B cell (primary cell): ENCODE measurements around the gene TSC22D4. TPM values are rescaled to one million over a fixed set of nuclear protein-coding genes. Genes with fewer than 3 reads are reported as not detected.

Experiments used
- ATAC-seq: fragments of 200-7000 bp; cut with Tn5 transposase; one replicate; pipeline ENCODE4 v1.10.0; 2021; ENCODE audit warnings: low read depth, mild to moderate bottlenecking, moderate number of reproducible peaks, moderate library complexity
- CTCF ChIA-PET: fragments of 350-600 bp; sonication (Branson Sonifier 250); formaldehyde crosslinking; loops from one replicate; lab custom pipeline; 2021; ENCODE audit warnings: antibody characterized with exemption, inconsistent platforms; lab: Charles Lee
- POLR2A ChIA-PET: fragments of 350-600 bp; sonication (Branson Sonifier 250); formaldehyde crosslinking; loops from one replicate; lab custom pipeline; 2021; ENCODE audit warnings: antibody characterized with exemption; lab: Charles Lee
- DNase-seq: peaks from one replicate; pipeline ENCODE4 v3.0.0; 2013
- H2AFZ ChIP-seq: 2 replicates; pipeline ENCODE4 v1.6.1; 2012; ENCODE audit warnings: mild to moderate bottlenecking, low read depth, low read length; ENCODE audit not compliant: insufficient read depth, poor library complexity, severe bottlenecking
- H3K27ac ChIP-seq, 2 donors: 1 replicate in 1 of 2; 2 replicates in 1 of 2; pipeline ENCODE4 v1.5.1; 2012 to 2013; ENCODE audit warnings: low read length in 2 of 2, mild to moderate bottlenecking in 2 of 2, moderate library complexity in 1 of 2
- H3K27me3 ChIP-seq, 4 experiments: fragments of 200-600 bp in 1 of 4; sonication (generic) in 1 of 4; replicated peaks in 1 of 4; 1 replicate in 2 of 4; 2 replicates in 2 of 4; pipeline versions ENCODE4 v1.6.1 to v1.7.0; 2013 to 2016; ENCODE audit warnings: low read length in 3 of 4, mild to moderate bottlenecking in 2 of 4, mixed read lengths in 1 of 4, moderate library complexity in 1 of 4; ENCODE audit not compliant: insufficient read depth in 4 of 4, control insufficient read depth in 3 of 4; ENCODE audit errors: control extremely low read depth in 1 of 4
- H3K36me3 ChIP-seq, 2 experiments: replicated peaks in 1 of 2; 1 replicate in 1 of 2; 2 replicates in 1 of 2; pipeline versions ENCODE4 v1.6.1 to v1.7.1; 2013; ENCODE audit warnings: low read length in 1 of 2; ENCODE audit not compliant: insufficient read depth in 2 of 2, control insufficient read depth in 1 of 2; ENCODE audit errors: control extremely low read depth in 1 of 2, extremely low read depth in 1 of 2
- H3K4me1 ChIP-seq, 2 donors: fragments of 200-600 bp in 1 of 2; sonication (generic) in 1 of 2; 1 replicate in 1 of 2; 2 replicates in 1 of 2; pipeline versions ENCODE4 v1.5.1 to v1.6.1; 2013 to 2017; ENCODE audit warnings: low read length in 2 of 2; ENCODE audit not compliant: control insufficient read depth in 2 of 2, insufficient read depth in 2 of 2
- H3K4me2 ChIP-seq: replicated peaks from 2 replicates; pipeline ENCODE3; 2012; ENCODE audit warnings: mild to moderate bottlenecking, low read depth, low read length; ENCODE audit not compliant: poor library complexity, severe bottlenecking
- H3K4me3 ChIP-seq, 5 experiments: fragments of 200-600 bp in 1 of 5; sonication (generic) in 1 of 5; 1 replicate in 3 of 5; 2 replicates in 2 of 5; pipeline versions ENCODE4 v1.5.1 to v1.7.0; 2011 to 2016; ENCODE audit warnings: low read length in 4 of 5, mild to moderate bottlenecking in 4 of 5, low read depth in 2 of 5, control low read depth in 1 of 5, moderate library complexity in 1 of 5; ENCODE audit not compliant: insufficient read depth in 1 of 5; ENCODE audit errors: control extremely low read depth in 1 of 5, extremely low read depth in 1 of 5
- H3K79me2 ChIP-seq: fragments of 200-600 bp; sonication (generic); one replicate; pipeline ENCODE4 v1.6.0; 2016; ENCODE audit warnings: low read length; ENCODE audit not compliant: control insufficient read depth, insufficient read depth
- H3K9ac ChIP-seq: fragments of 200-600 bp; sonication (generic); 2 replicates; pipeline ENCODE4 v1.6.1; 2017; ENCODE audit warnings: mild to moderate bottlenecking, low read length, moderate library complexity
- H3K9me3 ChIP-seq, 3 donors: one replicate each; pipeline versions ENCODE4 v1.6.1 to v1.7.1; 2013; ENCODE audit warnings: low read length in 2 of 3; ENCODE audit not compliant: control insufficient read depth in 2 of 3, insufficient read depth in 1 of 3; ENCODE audit errors: control extremely low read depth in 1 of 3
- H4K20me1 ChIP-seq: 2 replicates; pipeline ENCODE4 v1.6.0; 2012; ENCODE audit warnings: mild to moderate bottlenecking, low read length; ENCODE audit not compliant: insufficient read depth, control insufficient read depth, poor library complexity, severe bottlenecking
- H3K27ac Mint-ChIP-seq: one replicate; pipeline ENCODE4 v1.8.0; 2021; ENCODE audit warnings: mixed read lengths
- H3K27me3 Mint-ChIP-seq: one replicate; pipeline ENCODE4 v1.8.0; 2021; ENCODE audit warnings: mixed read lengths
- H3K4me1 Mint-ChIP-seq: one replicate; pipeline ENCODE4 v1.8.0; 2021; ENCODE audit warnings: mixed read lengths
- H3K4me3 Mint-ChIP-seq: one replicate; pipeline ENCODE4 v1.8.0; 2021; ENCODE audit warnings: mixed read lengths
- H3K9me3 Mint-ChIP-seq: one replicate; pipeline ENCODE4 v1.8.0; 2022; ENCODE audit warnings: mixed read lengths; ENCODE audit not compliant: insufficient read depth
- CTCF ChIP-seq: fragments of 200-600 bp; IDR thresholded peaks from one replicate; pipeline ENCODE4 v1.8.0; 2022; ENCODE audit warnings: antibody characterized with exemption, mild to moderate bottlenecking
- EZH2 ChIP-seq: IDR thresholded peaks from 2 replicates; pipeline ENCODE4 v1.6.1; 2012; ENCODE audit warnings: borderline replicate concordance, low read depth, mild to moderate bottlenecking, moderate library complexity, low read length; ENCODE audit not compliant: insufficient read depth, poor library complexity, severe bottlenecking
- WGBS: methylation state at CpG from one replicate; pipeline ENCODE4 v1.1.5; 2013; ENCODE audit warnings: missing lambda C conversion rate; ENCODE audit not compliant: insufficient coverage; 5-methylcytosine and 5-hydroxymethylcytosine counted together
- intact Hi-C: fragments of 100-400 bp; cut with micrococcal nuclease; formaldehyde crosslinking; loops from one replicate; pipeline ENCODE4 v1.10.0; 2022
- polyA plus RNA-seq: library from polyadenylated mRNA; depleted of rRNA; stranded (reverse); fragments of >200 nt; gene quantifications from 2 replicates; pipeline ENCODE4 v1.2.3, GENCODE V29; 2012
- total RNA-seq, 2 donors: library from RNA; stranded (reverse); fragments of 120-200 nt in 1 of 2; gene quantifications; 1 replicate in 1 of 2; 2 replicates in 1 of 2; pipeline versions ENCODE4 v1.2.3 to v1.2.4, GENCODE V29; 2013 to 2022

TSC22D4 gene
- total and polyA plus RNA-seq, 2 donors (not counting 1 experiment from before 2014, with no cell fraction given), result 80.2 to 92.8 TPM

- Histone ChIP-seq H3K4me3 (no peak overlapping the region), H3K36me3 (peaks cover 5 to 14% of the 10 kb centered on the region in 2 experiments), H3K27ac (no peak overlapping the region), H3K79me2 (peaks cover 15% of the 10 kb centered on the region), H3K4me1 (peaks cover 9 to 25% of the 10 kb centered on the region in 2 donors), H4K20me1 (peaks cover 15% of the 10 kb centered on the region), H3K9ac (no peak overlapping the region), H3K4me2 (no peak overlapping the region), H2AFZ (no peak overlapping the region), H3K27me3 (no peaks in the 10 kb centered on the region), H3K9me3 (no peaks in the 10 kb centered on the region)
- Mint-ChIP-seq H3K4me3 (no peak overlapping the region), H3K27me3 (no peaks in the 10 kb centered on the region), H3K4me1 (peaks cover 27% of the 10 kb centered on the region), H3K9me3 (no peaks in the 10 kb centered on the region), H3K27ac (no peak overlapping the region)
- intact Hi-C loops, result no loop called here
- no peak for DNase-seq
- no peak for TF ChIP-seq CTCF
- TF ChIP-seq EZH2, result no peak
- WGBS, result no CpG with 5 or more reads among the region's 2 CpGs
- ChIA-PET POLR2A (interaction anchor here (0.6 kb wide), 1 partner anchor 11 kb away, joined by 4 read pairs; no protein-coding TSS in a partner anchor), CTCF (interaction anchor here (0.9 to 2.1 kb wide), 4 partner anchors 12 to 268 kb away, joined by 3 to 9 read pairs (median 4); partner anchors contain the start of gene POP7)
- ATAC-seq, result no peak
These were observed 40.8 kb downstream of the TSC22D4 start for GRCh38 chr7:100438172-100438571.
